IMR-90 (cell line): ENCODE results near the gene SELENOT. TPM values are rescaled to one million over a fixed set of nuclear protein-coding genes. Genes with fewer than 3 reads are reported as not detected.
A peak's percentile ranks its signal among the peaks of the same experiment; 100 is the strongest.

Source experiments
- ATAC-seq: fragments of 200-7000 bp; cut with Tn5 transposase; 2 replicates; pipeline ENCODE4 v1.9.1; 2020; ENCODE audit warnings: low read depth, mild to moderate bottlenecking, moderate library complexity
- BruUV-seq: library from RNA; stranded (reverse); fragments of 400-500 nt; replicated peaks from 2 replicates; lab custom pipeline; 2021; lab: Mats Ljungman, UMichigan
- CTCF ChIA-PET: fragments of 300-600 bp; formaldehyde crosslinking; extraction: SDS; loops from one replicate; lab custom pipeline; 2021; ENCODE audit warnings: antibody characterized with exemption; lab: Yijun Ruan, JAX
- POLR2A ChIA-PET: fragments of 300-600 bp; sonication (Branson Sonifier 250); formaldehyde crosslinking; loops from one replicate; lab custom pipeline; 2022; ENCODE audit warnings: antibody characterized with exemption; ENCODE audit not compliant: unreplicated experiment; lab: Charles Lee
- DNase-seq: peaks from one replicate; pipeline ENCODE4 v3.0.0; 2013
- H2AFZ ChIP-seq: replicated peaks from 2 replicates; pipeline ENCODE3; 2013; ENCODE audit warnings: low read length, mild to moderate bottlenecking; ENCODE audit not compliant: poor library complexity
- H2AK5ac ChIP-seq: 2 replicates; pipeline ENCODE4 v1.6.1; 2013; ENCODE audit warnings: low read depth, low read length, inconsistent platforms
- H2AK9ac ChIP-seq: replicated peaks from 2 replicates; pipeline ENCODE3; 2013; ENCODE audit warnings: mild to moderate bottlenecking, low read depth, low read length, moderate library complexity; ENCODE audit not compliant: poor library complexity
- H2BK120ac ChIP-seq: 2 replicates; pipeline ENCODE4 v1.6.1; 2013; ENCODE audit warnings: low read depth, low read length, inconsistent platforms
- H2BK15ac ChIP-seq: 3 replicates; pipeline ENCODE4 v1.6.1; 2013; ENCODE audit warnings: low read depth, low read length, inconsistent platforms
- H2BK20ac ChIP-seq: 2 replicates; pipeline ENCODE4 v1.6.1; 2013; ENCODE audit warnings: low read depth, mild to moderate bottlenecking, inconsistent platforms, low read length, moderate library complexity
- H2BK5ac ChIP-seq: 2 replicates; pipeline ENCODE4 v1.6.1; 2013; ENCODE audit warnings: mild to moderate bottlenecking, low read depth, low read length, inconsistent platforms; ENCODE audit not compliant: poor library complexity, severe bottlenecking
- H3K14ac ChIP-seq: replicated peaks from 2 replicates; pipeline ENCODE4 v1.6.1; 2013; ENCODE audit warnings: low read depth, low read length, inconsistent platforms
- H3K18ac ChIP-seq: 2 replicates; pipeline ENCODE4 v1.6.1; 2013; ENCODE audit warnings: low read depth, low read length, control low read depth
- H3K23ac ChIP-seq: 2 replicates; pipeline ENCODE4 v1.6.1; 2013; ENCODE audit warnings: low read depth, low read length, inconsistent platforms
- H3K27ac ChIP-seq: 2 replicates; pipeline ENCODE4 v1.5.1; 2013; ENCODE audit warnings: mild to moderate bottlenecking, control low read depth, low read length; ENCODE audit not compliant: insufficient read depth
- H3K27me3 ChIP-seq: 2 replicates; pipeline ENCODE4 v1.6.1; 2013; ENCODE audit warnings: low read length; ENCODE audit not compliant: control insufficient read depth, insufficient read depth
- H3K36me3 ChIP-seq: 2 replicates; pipeline ENCODE4 v1.6.1; 2013; ENCODE audit warnings: low read length, mixed read lengths; ENCODE audit not compliant: control insufficient read depth, insufficient read depth
- H3K4ac ChIP-seq: 2 replicates; pipeline ENCODE4 v1.6.1; 2013; ENCODE audit warnings: low read depth, low read length, inconsistent platforms
- H3K4me1 ChIP-seq: 2 replicates; pipeline ENCODE4 v1.6.1; 2013; ENCODE audit warnings: low read length, mixed read lengths; ENCODE audit not compliant: control insufficient read depth, insufficient read depth
- H3K4me2 ChIP-seq: 2 replicates; pipeline ENCODE4 v1.6.1; 2013; ENCODE audit warnings: low read depth, mild to moderate bottlenecking, control low read depth, low read length, moderate library complexity
- H3K4me3 ChIP-seq: 2 replicates; pipeline ENCODE4 v1.5.1; 2013; ENCODE audit warnings: low read depth, mild to moderate bottlenecking, control low read depth, low read length, moderate library complexity; ENCODE audit not compliant: insufficient read depth
- H3K56ac ChIP-seq: 2 replicates; pipeline ENCODE4 v1.6.1; 2013; ENCODE audit warnings: low read length, inconsistent platforms; ENCODE audit not compliant: insufficient read depth; ENCODE audit errors: extremely low read depth
- H3K79me1 ChIP-seq, 2 experiments: 2 replicates each; pipeline ENCODE4 v1.6.1; 2013; ENCODE audit warnings: low read length in 2 of 2, inconsistent platforms in 1 of 2, low read depth in 1 of 2
- H3K9ac ChIP-seq: 2 replicates; pipeline ENCODE4 v1.6.1; 2013; ENCODE audit warnings: low read depth, low read length, control low read depth
- H3K9me1 ChIP-seq: 2 replicates; pipeline ENCODE4 v1.6.1; 2013; ENCODE audit warnings: low read length, inconsistent platforms; ENCODE audit not compliant: insufficient read depth
- H3K9me3 ChIP-seq: 2 replicates; pipeline ENCODE4 v1.6.1; 2013; ENCODE audit warnings: low read length; ENCODE audit not compliant: control insufficient read depth, insufficient read depth
- H4K20me1 ChIP-seq: 2 replicates; pipeline ENCODE4 v1.6.1; 2013; ENCODE audit warnings: low read length, inconsistent platforms; ENCODE audit not compliant: insufficient read depth
- H4K5ac ChIP-seq: 2 replicates; pipeline ENCODE4 v1.6.1; 2013; ENCODE audit warnings: mild to moderate bottlenecking, low read depth, low read length, control low read depth
- H4K8ac ChIP-seq, 2 experiments: 2 replicates each; pipeline ENCODE4 v1.6.1; 2013; ENCODE audit warnings: low read depth in 2 of 2, low read length in 2 of 2, control low read depth in 1 of 2, inconsistent platforms in 1 of 2
- H4K91ac ChIP-seq: 2 replicates; pipeline ENCODE4 v1.6.1; 2013; ENCODE audit warnings: low read depth, low read length, inconsistent platforms; ENCODE audit not compliant: insufficient read depth
- CEBPB ChIP-seq: IDR thresholded peaks from 2 replicates; pipeline ENCODE4 v1.6.1; 2012; ENCODE audit warnings: low read depth, low read length, improper control_type of control experiment
- CHD1 ChIP-seq: IDR thresholded peaks from 2 replicates; pipeline ENCODE4 v1.6.1; 2012; ENCODE audit warnings: low read depth, low read length, improper control_type of control experiment
- FOS ChIP-seq: fragments of 150-350 bp; IDR thresholded peaks from 2 replicates; pipeline ENCODE4 v1.6.1; 2016; ENCODE audit warnings: low read depth, low read length
- MAFK ChIP-seq: IDR thresholded peaks from 2 replicates; pipeline ENCODE4 v1.6.1; 2012; ENCODE audit warnings: low read depth, low read length, improper control_type of control experiment
- MAZ ChIP-seq: IDR thresholded peaks from 2 replicates; pipeline ENCODE4 v1.6.1; 2012; ENCODE audit warnings: low read depth, mild to moderate bottlenecking, low read length, improper control_type of control experiment, moderate library complexity, borderline replicate concordance
- MXI1 ChIP-seq: IDR thresholded peaks from 2 replicates; pipeline ENCODE4 v1.6.1; 2012; ENCODE audit warnings: low read depth, mild to moderate bottlenecking, low read length, moderate library complexity, borderline replicate concordance
- NFE2L2 ChIP-seq: fragments of 150-350 bp; IDR thresholded peaks from 2 replicates; pipeline ENCODE4 v1.6.1; 2016; ENCODE audit warnings: low read depth, mild to moderate bottlenecking, low read length
- POLR2A ChIP-seq: IDR thresholded peaks from 2 replicates; pipeline ENCODE4 v1.6.1; 2012; ENCODE audit warnings: mild to moderate bottlenecking, low read depth, low read length
- RAD21 ChIP-seq: IDR thresholded peaks from 2 replicates; pipeline ENCODE4 v1.6.1; 2012; ENCODE audit warnings: low read length, improper control_type of control experiment
- RCOR1 ChIP-seq: IDR thresholded peaks from 2 replicates; pipeline ENCODE4 v1.6.1; 2012; ENCODE audit warnings: mild to moderate bottlenecking, low read length, improper control_type of control experiment; ENCODE audit not compliant: insufficient replicate concordance
- WGBS, 2 experiments: methylation state at CpG; one replicate each; pipeline versions ENCODE4 v1.1.5 to v1.1.7; 2013; ENCODE audit warnings: missing lambda C conversion rate in 2 of 2; ENCODE audit not compliant: insufficient read length in 1 of 2; ENCODE audit errors: extremely low coverage in 2 of 2; 5-methylcytosine and 5-hydroxymethylcytosine counted together
- dilution Hi-C: fragments of 300-500 bp; cut with HindIII; formaldehyde crosslinking; loops from one replicate; pipeline ENCODE4 v1.14.3; 2018; ENCODE audit warnings: low sequenced_read_pairs; ENCODE audit not compliant: unreplicated experiment
- in situ Hi-C: fragments of 300-500 bp; cut with MboI; formaldehyde crosslinking; loops from 3 replicates; pipeline ENCODE4 v1.14.3; 2019; ENCODE audit warnings: low sequenced_read_pairs, inconsistent platforms, mixed read lengths
- intact Hi-C: fragments of 100-400 bp; cut with micrococcal nuclease; formaldehyde crosslinking; loops from 2 replicates; pipeline ENCODE4 v1.10.0; 2022
- polyA plus RNA-seq, 3 experiments: library from polyadenylated mRNA; depleted of rRNA; stranded (reverse); fragments of >200 nt; gene quantifications; 2 replicates each; pipeline ENCODE4 v1.2.3, GENCODE V29; 2012; ENCODE audit warnings: low replicate concordance in 1 of 3
- total RNA-seq: library from RNA; depleted of rRNA; stranded (reverse); fragments of >200 nt; gene quantifications from 2 replicates; pipeline ENCODE4 v1.2.3, GENCODE V29; 2012
- TF ChIP-seq, protein P1 (sequence below): fragments of 150-350 bp; IDR thresholded peaks from 2 replicates; pipeline ENCODE4 v1.6.1; 2017; ENCODE audit warnings: mild to moderate bottlenecking, antibody characterized with exemption, low read length, low read depth
- TF ChIP-seq, protein P2 (sequence below): conservative IDR thresholded peaks from 2 replicates; pipeline ENCODE4 v1.5.1; 2012; ENCODE audit warnings: mild to moderate bottlenecking, low read depth, low read length, improper control_type of control experiment

The SELENOT gene
- total and polyA plus RNA-seq, 2 of the 4 experiments (the other 2 are of a cell fraction), result 365 to 415 TPM

DNA sequence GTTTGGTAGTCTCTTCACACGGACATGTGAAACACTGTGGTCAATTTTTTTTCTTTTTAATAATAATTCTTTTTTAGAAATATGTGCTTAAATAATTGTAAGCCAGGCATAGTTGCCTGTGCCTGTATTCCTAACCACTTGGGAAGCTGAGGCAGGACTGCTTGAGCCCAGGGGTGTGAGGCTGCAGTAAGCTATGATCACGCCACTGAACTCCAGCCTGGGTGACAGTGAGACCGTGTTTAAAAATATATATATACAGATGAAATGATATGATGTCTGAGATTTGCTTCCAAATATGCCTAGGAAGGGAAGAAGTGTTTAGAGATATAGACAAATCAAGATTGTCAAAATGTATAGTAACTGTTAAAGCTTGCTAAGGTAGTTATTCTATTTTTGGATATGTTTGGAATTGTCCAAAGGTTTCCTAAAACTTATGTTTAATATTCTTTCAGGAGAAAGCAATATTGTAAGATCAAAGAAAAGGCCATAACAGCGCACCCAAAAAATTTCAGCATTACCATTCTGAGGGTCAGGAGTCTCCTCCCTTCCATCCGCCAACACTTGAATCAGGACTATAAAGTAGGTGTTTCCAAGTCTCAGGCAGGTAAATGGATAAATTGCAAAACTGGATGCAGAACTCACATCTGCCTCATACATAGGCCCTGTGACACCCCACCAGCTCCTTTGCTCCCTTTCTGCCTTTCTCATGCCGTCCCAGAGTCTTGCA lies 532 bp upstream of the SELENOT start:
- Histone ChIP-seq H3K56ac (peak overlapping the region; percentile 79), H4K91ac (peak overlapping the region; percentile 91), H3K36me3 (peaks cover 4% of the 10 kb centered on the region), H3K9me3 (no peaks in the 10 kb centered on the region), H2AFZ (peak overlapping the region; percentile 99), H4K5ac (peak overlapping the region; percentile 68), H2BK15ac (peak overlapping the region; percentile 75), H3K14ac (peak overlapping the region; percentile 100), H3K79me1 (peaks cover 10 to 55% of the 10 kb centered on the region in 2 experiments), H3K18ac (peak overlapping the region; percentile 76), H3K4me1 (no peaks in the 10 kb centered on the region; the same call in 1 of the 2 replicates), H4K8ac (peak overlapping the region; percentile 55 to 100), H3K4ac (peak overlapping the region; percentile 100), H3K4me3 (peak overlapping the region; percentile 56), H2AK9ac (peak overlapping the region; percentile 98), H3K9me1 (peaks cover 3% of the 10 kb centered on the region; the same call in 1 of the 2 replicates), H2AK5ac (peak overlapping the region; percentile 93), H3K9ac (peak overlapping the region; percentile 79), H3K27ac (peak overlapping the region; percentile 87), H2BK20ac (peak overlapping the region; percentile 77; the same call in 1 of the 2 replicates), H3K27me3 (no peaks in the 10 kb centered on the region), H2BK120ac (peak overlapping the region; percentile 97), H4K20me1 (peaks cover 24% of the 10 kb centered on the region), H3K4me2 (peak overlapping the region; percentile 83), H2BK5ac (peak overlapping the region; percentile 98), H3K23ac (peak overlapping the region; percentile 100)
- no TSS peak for BruUV-seq
- DNase-seq (no peak), ATAC-seq (peak; percentile 13)
- TF ChIP-seq RCOR1 (no peak), CHD1 (no peak), NFE2L2 (no peak), MAZ (no peak), FOS (no peak), POLR2A (no peak), RAD21 (no peak), CEBPB (no peak; the same call in 1 of the 2 replicates), MAFK (no peak), MXI1 (no peak)
- TF ChIP-seq, protein P1, sequence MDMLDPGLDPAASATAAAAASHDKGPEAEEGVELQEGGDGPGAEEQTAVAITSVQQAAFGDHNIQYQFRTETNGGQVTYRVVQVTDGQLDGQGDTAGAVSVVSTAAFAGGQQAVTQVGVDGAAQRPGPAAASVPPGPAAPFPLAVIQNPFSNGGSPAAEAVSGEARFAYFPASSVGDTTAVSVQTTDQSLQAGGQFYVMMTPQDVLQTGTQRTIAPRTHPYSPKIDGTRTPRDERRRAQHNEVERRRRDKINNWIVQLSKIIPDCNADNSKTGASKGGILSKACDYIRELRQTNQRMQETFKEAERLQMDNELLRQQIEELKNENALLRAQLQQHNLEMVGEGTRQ, result no peak
- TF ChIP-seq, protein P2, sequence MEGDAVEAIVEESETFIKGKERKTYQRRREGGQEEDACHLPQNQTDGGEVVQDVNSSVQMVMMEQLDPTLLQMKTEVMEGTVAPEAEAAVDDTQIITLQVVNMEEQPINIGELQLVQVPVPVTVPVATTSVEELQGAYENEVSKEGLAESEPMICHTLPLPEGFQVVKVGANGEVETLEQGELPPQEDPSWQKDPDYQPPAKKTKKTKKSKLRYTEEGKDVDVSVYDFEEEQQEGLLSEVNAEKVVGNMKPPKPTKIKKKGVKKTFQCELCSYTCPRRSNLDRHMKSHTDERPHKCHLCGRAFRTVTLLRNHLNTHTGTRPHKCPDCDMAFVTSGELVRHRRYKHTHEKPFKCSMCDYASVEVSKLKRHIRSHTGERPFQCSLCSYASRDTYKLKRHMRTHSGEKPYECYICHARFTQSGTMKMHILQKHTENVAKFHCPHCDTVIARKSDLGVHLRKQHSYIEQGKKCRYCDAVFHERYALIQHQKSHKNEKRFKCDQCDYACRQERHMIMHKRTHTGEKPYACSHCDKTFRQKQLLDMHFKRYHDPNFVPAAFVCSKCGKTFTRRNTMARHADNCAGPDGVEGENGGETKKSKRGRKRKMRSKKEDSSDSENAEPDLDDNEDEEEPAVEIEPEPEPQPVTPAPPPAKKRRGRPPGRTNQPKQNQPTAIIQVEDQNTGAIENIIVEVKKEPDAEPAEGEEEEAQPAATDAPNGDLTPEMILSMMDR, result no peak
- dilution Hi-C loops (no loop called here), intact Hi-C loops (loop anchor here (5.0 kb wide), 2 partner anchors 100 to 160 kb away; partner anchors contain the start of genes ERICH6 and SIAH2), in situ Hi-C loops (no loop called here)
- ChIA-PET CTCF (no interaction called here), POLR2A (interaction anchor here (1.0 kb wide), 1 partner anchor 58 kb away, joined by 3 read pairs; no protein-coding TSS in a partner anchor)
- no CpG with 5 or more reads among the region's 6 CpGs for WGBS, 2 experiments
